HG03571 (cell line): Measurements from ENCODE around the gene PHACTR1.

Source experiments
- ATAC-seq: cut with Tn5 transposase; IDR thresholded peaks from one replicate; pipeline ENCODE4 v1.9.1; 2021; ENCODE audit not compliant: unreplicated experiment

The PHACTR1 gene

GRCh38 chr6:13094781-13095425 is 378.3 kb downstream of the PHACTR1 start:
- no peak for ATAC-seq

GRCh38 chr6:13096084-13096483 is 379.5 kb downstream of the PHACTR1 start:
- no peak for ATAC-seq

GRCh38 chr6:13097454-13097853 is 380.9 kb downstream of the PHACTR1 start:
- no peak for ATAC-seq

GRCh38 chr6:13098006-13098405 is 381.4 kb downstream of the PHACTR1 start:
- ATAC-seq = no peak

- no peak for ATAC-seq
Observed at GRCh38 chr6:13098793-13099570, 382.4 kb downstream of the PHACTR1 start.

GRCh38 chr6:13099771-13100170 is 383.2 kb downstream of the PHACTR1 start:
- no peak for ATAC-seq

GRCh38 chr6:13101409-13101808 is 384.8 kb downstream of the PHACTR1 start:
- ATAC-seq = no peak

GRCh38 chr6:13101985-13102384 is 385.4 kb downstream of the PHACTR1 start:
- ATAC-seq = no peak

- no peak for ATAC-seq
Observed at GRCh38 chr6:13103169-13103568, 386.6 kb downstream of the PHACTR1 start.

- ATAC-seq = no peak
Observed at GRCh38 chr6:13105139-13105538, 388.6 kb downstream of the PHACTR1 start.

- ATAC-seq = no peak
Observed at GRCh38 chr6:13112921-13113320, 396.4 kb downstream of the PHACTR1 start.

GRCh38 chr6:13113376-13113775 is 396.8 kb downstream of the PHACTR1 start:
- ATAC-seq = no peak

GRCh38 chr6:13113981-13114593 is 397.5 kb downstream of the PHACTR1 start:
- no peak for ATAC-seq

GRCh38 chr6:13116155-13116554 is 399.6 kb downstream of the PHACTR1 start:
- ATAC-seq = no peak

GRCh38 chr6:13117570-13117969 is 401.0 kb downstream of the PHACTR1 start:
- no peak for ATAC-seq

GRCh38 chr6:13119549-13119948 is 403.0 kb downstream of the PHACTR1 start:
- no peak for ATAC-seq

GRCh38 chr6:13120483-13121482 is 404.2 kb downstream of the PHACTR1 start:
- no peak for ATAC-seq

- no peak for ATAC-seq
Observed at GRCh38 chr6:13124131-13124530, 407.6 kb downstream of the PHACTR1 start.

GRCh38 chr6:13125841-13126240 is 409.3 kb downstream of the PHACTR1 start:
- ATAC-seq = no peak

- ATAC-seq = no peak
Observed at GRCh38 chr6:13131935-13132661, 415.5 kb downstream of the PHACTR1 start.
